ENCODE measurements around the gene PABPC3. TPM values are rescaled to one million over a fixed set of nuclear protein-coding genes. Genes with fewer than 3 reads are reported as not detected.

PABPC3 gene
- polyA plus RNA-seq, 1 of the 3 experiments (the other 2 are of a cell fraction), result 0.02 TPM

DNA sequence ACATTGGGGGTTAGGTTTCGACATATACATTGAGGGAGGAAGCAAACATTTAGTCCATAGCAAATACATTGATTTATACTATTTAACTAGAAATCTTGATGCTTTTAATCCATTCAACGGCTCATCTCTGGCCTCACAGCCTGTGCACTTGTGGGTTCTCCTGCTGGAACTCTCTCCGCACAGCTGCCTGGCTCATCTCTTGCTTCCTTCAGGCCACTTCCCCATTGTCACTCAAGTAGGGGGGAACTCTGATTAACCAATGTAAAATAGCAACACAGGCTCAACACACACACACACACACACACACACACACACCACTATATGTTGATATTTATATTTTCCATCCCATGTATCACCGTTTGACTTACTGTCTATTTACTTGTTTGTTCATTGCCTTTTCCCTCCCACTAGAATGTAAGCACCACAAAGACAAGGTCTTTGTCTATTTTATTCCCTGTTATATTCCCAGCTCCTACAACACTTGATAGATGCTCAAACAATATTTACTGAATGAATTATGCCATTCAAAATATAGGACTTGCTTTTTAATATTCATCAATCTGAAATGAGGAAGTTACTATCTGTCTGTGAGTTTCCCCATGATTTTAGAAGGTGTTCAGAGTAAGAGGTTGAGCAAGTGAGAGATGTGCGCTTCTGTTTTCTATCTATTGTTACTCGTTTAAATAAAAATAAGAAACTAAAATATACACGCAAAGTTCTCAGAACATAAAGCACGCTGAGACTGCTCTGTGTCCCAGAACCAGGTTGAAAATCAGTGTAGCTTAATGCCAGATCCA is 29.8 kb upstream of the PABPC3 start:
- H4K20me1 ChIP-seq (ENCODE audit: insufficient read depth), result no peaks in the 10 kb centered on the region
- H3K79me2 ChIP-seq (ENCODE audit: insufficient read depth), result no peaks in the 10 kb centered on the region
- TF ChIP-seq TCF12 (IDR thresholded peaks at IDR 0.05), result no peak
- no peak for TF ChIP-seq CHD2 (IDR thresholded peaks at IDR 0.05; ENCODE audit: low read length, partially characterized antibody)
- TF ChIP-seq, protein P1, sequence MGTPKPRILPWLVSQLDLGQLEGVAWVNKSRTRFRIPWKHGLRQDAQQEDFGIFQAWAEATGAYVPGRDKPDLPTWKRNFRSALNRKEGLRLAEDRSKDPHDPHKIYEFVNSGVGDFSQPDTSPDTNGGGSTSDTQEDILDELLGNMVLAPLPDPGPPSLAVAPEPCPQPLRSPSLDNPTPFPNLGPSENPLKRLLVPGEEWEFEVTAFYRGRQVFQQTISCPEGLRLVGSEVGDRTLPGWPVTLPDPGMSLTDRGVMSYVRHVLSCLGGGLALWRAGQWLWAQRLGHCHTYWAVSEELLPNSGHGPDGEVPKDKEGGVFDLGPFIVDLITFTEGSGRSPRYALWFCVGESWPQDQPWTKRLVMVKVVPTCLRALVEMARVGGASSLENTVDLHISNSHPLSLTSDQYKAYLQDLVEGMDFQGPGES (IDR thresholded peaks at IDR 0.05; ENCODE audit: low read depth, low read length), result no peak
- TF ChIP-seq FOSL2 (IDR thresholded peaks at IDR 0.05; ENCODE audit: borderline replicate concordance, low read depth), result no peak
- TF ChIP-seq MEF2A (IDR thresholded peaks at IDR 0.05; ENCODE audit: borderline replicate concordance, low read depth), result no peak
- TF ChIP-seq, protein P2, sequence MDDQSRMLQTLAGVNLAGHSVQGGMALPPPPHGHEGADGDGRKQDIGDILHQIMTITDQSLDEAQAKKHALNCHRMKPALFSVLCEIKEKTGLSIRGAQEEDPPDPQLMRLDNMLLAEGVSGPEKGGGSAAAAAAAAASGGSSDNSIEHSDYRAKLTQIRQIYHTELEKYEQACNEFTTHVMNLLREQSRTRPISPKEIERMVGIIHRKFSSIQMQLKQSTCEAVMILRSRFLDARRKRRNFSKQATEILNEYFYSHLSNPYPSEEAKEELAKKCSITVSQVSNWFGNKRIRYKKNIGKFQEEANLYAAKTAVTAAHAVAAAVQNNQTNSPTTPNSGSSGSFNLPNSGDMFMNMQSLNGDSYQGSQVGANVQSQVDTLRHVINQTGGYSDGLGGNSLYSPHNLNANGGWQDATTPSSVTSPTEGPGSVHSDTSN (IDR thresholded peaks at IDR 0.05), result no peak
- TF ChIP-seq RCOR1 (IDR thresholded peaks at IDR 0.05; ENCODE audit: low read length), result no peak
- TF ChIP-seq, protein P3, sequence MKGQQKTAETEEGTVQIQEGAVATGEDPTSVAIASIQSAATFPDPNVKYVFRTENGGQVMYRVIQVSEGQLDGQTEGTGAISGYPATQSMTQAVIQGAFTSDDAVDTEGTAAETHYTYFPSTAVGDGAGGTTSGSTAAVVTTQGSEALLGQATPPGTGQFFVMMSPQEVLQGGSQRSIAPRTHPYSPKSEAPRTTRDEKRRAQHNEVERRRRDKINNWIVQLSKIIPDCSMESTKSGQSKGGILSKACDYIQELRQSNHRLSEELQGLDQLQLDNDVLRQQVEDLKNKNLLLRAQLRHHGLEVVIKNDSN (IDR thresholded peaks at IDR 0.05; ENCODE audit: borderline replicate concordance, low read depth), result no peak
- TF ChIP-seq, protein P4, sequence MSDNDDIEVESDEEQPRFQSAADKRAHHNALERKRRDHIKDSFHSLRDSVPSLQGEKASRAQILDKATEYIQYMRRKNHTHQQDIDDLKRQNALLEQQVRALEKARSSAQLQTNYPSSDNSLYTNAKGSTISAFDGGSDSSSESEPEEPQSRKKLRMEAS (IDR thresholded peaks at IDR 0.05; ENCODE audit: low read depth), result no peak
- no peak for TF ChIP-seq NRF1 (IDR thresholded peaks at IDR 0.05; ENCODE audit: low read depth, low read length)
- TF ChIP-seq NFIC (IDR thresholded peaks at IDR 0.05; ENCODE audit: borderline replicate concordance), result no peak
- no peak for TF ChIP-seq SIN3A (IDR thresholded peaks at IDR 0.05; ENCODE audit: borderline replicate concordance, low read depth, low read length)
- no peak for TF ChIP-seq TEAD4 (IDR thresholded peaks at IDR 0.05; ENCODE audit: borderline replicate concordance, insufficient read depth)
- no peak for TF ChIP-seq ELF1 (IDR thresholded peaks at IDR 0.05)
- 21% methylated on average over 8 of the region's 8 CpGs for WGBS (ENCODE audit: low lambda C conversion rate)
- H3K4me1 ChIP-seq (ENCODE audit: control insufficient read depth in 1 of 2, insufficient read depth in 2 of 2, low read depth in 1 of 2, low read length in 1 of 2), result no peaks in the 10 kb centered on the region; a peak in 1 of 4 replicates
- no peak for DNase-seq
- H3K4me2 ChIP-seq, result no peak overlapping the region
- ChIA-PET POLR2A (no interaction called here), CTCF (interaction anchor here (0.6 to 1.2 kb wide), 2 partner anchors 19 to 36 kb away, joined by 3 read pairs; no protein-coding TSS in a partner anchor)
- no peaks in the 10 kb centered on the region for H3K9me2 ChIP-seq
- no peak overlapping the region for H3K9ac ChIP-seq
- H3K27ac ChIP-seq (ENCODE audit: low read depth in 2 of 2, low read length in 1 of 2), result no peak overlapping the region
- H3K36me3 ChIP-seq (replicated peaks in 1 of 2; ENCODE audit: control insufficient read depth in 1 of 2, insufficient read depth in 2 of 2, low read length in 1 of 2), result no peaks in the 10 kb centered on the region
- H3K4me3 ChIP-seq (ENCODE audit: low read depth in 2 of 2, low read length in 1 of 2), result no peak overlapping the region
- peaks cover 6% of the 10 kb centered on the region for H3K27me3 ChIP-seq (ENCODE audit: insufficient read depth)
- H3F3A ChIP-seq (replicated peaks; ENCODE audit: insufficient read depth), result no peaks in the 10 kb centered on the region
- H2AFZ ChIP-seq (ENCODE audit: low read depth), result no peak overlapping the region
- H3K9me3 ChIP-seq, result no peaks in the 10 kb centered on the region

DNA sequence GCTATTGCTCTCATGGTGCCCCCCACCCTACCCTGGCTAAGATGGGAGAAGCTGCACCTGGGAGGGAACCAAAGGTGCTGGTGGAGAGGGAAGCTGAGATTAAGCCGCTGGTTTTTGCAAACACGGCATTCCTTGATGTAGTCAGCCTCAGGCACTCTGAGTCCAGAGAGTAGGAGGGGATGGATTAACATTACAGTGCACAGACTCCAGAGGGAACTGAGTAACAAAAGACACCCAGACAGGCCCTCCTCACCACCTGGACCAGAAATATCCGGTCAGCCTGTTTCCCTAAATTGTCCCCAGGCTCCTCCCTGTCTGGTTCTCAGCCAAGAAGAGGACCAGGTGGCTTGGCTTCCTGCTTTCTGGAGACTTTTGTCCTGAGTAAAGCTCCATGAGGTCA is 28.9 kb upstream of the PABPC3 start:
- POLR2A ChIA-PET, result no interaction called here
- CTCF ChIA-PET, result interaction anchor here (0.6 to 1.2 kb wide), 2 partner anchors 16 to 18 kb away, joined by 3 read pairs; no protein-coding TSS in a partner anchor
- TF ChIP-seq GATA2 (CRISPR knock-in tag; IDR thresholded peaks at IDR 0.05) (no peak), FOSL2 (IDR thresholded peaks at IDR 0.05; ENCODE audit: borderline replicate concordance, low read depth) (no peak), POLR2AphosphoS5 (IDR thresholded peaks at IDR 0.05; ENCODE audit: low read depth, low read length) (no peak), GABPA (IDR thresholded peaks at IDR 0.05; ENCODE audit: low read depth) (no peak), MEF2A (IDR thresholded peaks at IDR 0.05; ENCODE audit: borderline replicate concordance, low read depth) (no peak), TEAD4 (IDR thresholded peaks at IDR 0.05; ENCODE audit: borderline replicate concordance, insufficient read depth) (no peak)
- TF ChIP-seq, protein P3 (IDR thresholded peaks at IDR 0.05; ENCODE audit: borderline replicate concordance, low read depth), result no peak
- TF ChIP-seq, protein P1 (IDR thresholded peaks at IDR 0.05; ENCODE audit: low read depth, low read length), result no peak

More for the DNA sequence above, 28.9 kb upstream of the PABPC3 start:
- no peaks in the 10 kb centered on the region for H3K9me3 ChIP-seq
- H3K27me3 ChIP-seq (ENCODE audit: insufficient read depth), result peaks cover 6% of the 10 kb centered on the region
- H3K4me1 ChIP-seq (ENCODE audit: control insufficient read depth in 1 of 2, insufficient read depth in 2 of 2, low read depth in 1 of 2, low read length in 1 of 2), result no peaks in the 10 kb centered on the region; a peak in 1 of 4 replicates
- no peak overlapping the region for H3K4me2 ChIP-seq
- H3K79me2 ChIP-seq (ENCODE audit: insufficient read depth), result no peaks in the 10 kb centered on the region
- no peak overlapping the region for H3K9ac ChIP-seq
- no peak overlapping the region for H2AFZ ChIP-seq (ENCODE audit: low read depth)
- DNase-seq, result no peak
- no peaks in the 10 kb centered on the region for H3F3A ChIP-seq (replicated peaks; ENCODE audit: insufficient read depth)
- H3K9me2 ChIP-seq, result no peaks in the 10 kb centered on the region
- H3K27ac ChIP-seq (ENCODE audit: low read depth in 2 of 2, low read length in 1 of 2), result no peak overlapping the region
- H3K36me3 ChIP-seq (replicated peaks in 1 of 2; ENCODE audit: control insufficient read depth in 1 of 2, insufficient read depth in 2 of 2, low read length in 1 of 2), result no peaks in the 10 kb centered on the region
- H3K4me3 ChIP-seq (ENCODE audit: low read depth in 2 of 2, low read length in 1 of 2), result no peak overlapping the region
- 0% methylated on average over 2 of the region's 3 CpGs for WGBS (ENCODE audit: low lambda C conversion rate)
- no peaks in the 10 kb centered on the region for H4K20me1 ChIP-seq (ENCODE audit: insufficient read depth)
